SK-N-SH (cell line): Measurements from ENCODE around the gene GXYLT2. TPM values are rescaled to one million over a fixed set of nuclear protein-coding genes. Genes with fewer than 3 reads are reported as not detected.

ENCODE experiments used
- CTCF ChIA-PET: fragments of 300-600, 350-600 bp; formaldehyde crosslinking; extraction: SDS; loops from one replicate; lab custom pipeline; 2021; lab: Yijun Ruan, JAX
- POLR2A ChIA-PET: fragments of 350-600 bp; sonication (Branson Sonifier 250); formaldehyde crosslinking; extraction: SDS; loops from one replicate; lab custom pipeline; 2020; ENCODE audit warnings: antibody characterized with exemption, inconsistent platforms; lab: Yijun Ruan, JAX
- DNase-seq: peaks from one replicate; pipeline ENCODE4 v3.0.0; 2012
- H2AFZ ChIP-seq: fragments of 200-600 bp; sonication (generic); 2 replicates; pipeline ENCODE4 v1.8.1; 2016; ENCODE audit warnings: antibody characterized with exemption, mild to moderate bottlenecking, low read depth
- H3F3A ChIP-seq: fragments of 200-600 bp; sonication (generic); replicated peaks from 2 replicates; pipeline ENCODE3; 2016; ENCODE audit warnings: antibody characterized with exemption, mild to moderate bottlenecking; ENCODE audit not compliant: insufficient read depth
- H3K27ac ChIP-seq, 2 experiments: fragments of 200-500 bp in 1 of 2; fragments of 200-600 bp in 1 of 2; sonication (Bioruptor generic) in 1 of 2; sonication (generic), shearing (Covaris generic) in 1 of 2; 2 replicates each; pipeline versions ENCODE4 v1.5.1 to v1.6.1; 2014 to 2016; ENCODE audit warnings: low read depth in 2 of 2, inconsistent platforms in 1 of 2, low read length in 1 of 2, mild to moderate bottlenecking in 1 of 2, mixed read lengths in 1 of 2
- H3K27me3 ChIP-seq: fragments of 200-600 bp; sonication (generic), shearing (Covaris generic); 2 replicates; pipeline ENCODE4 v1.6.1; 2016; ENCODE audit warnings: mixed run types; ENCODE audit not compliant: insufficient read depth
- H3K36me3 ChIP-seq, 2 experiments: fragments of 200-500 bp in 1 of 2; fragments of 200-600 bp in 1 of 2; sonication (Bioruptor generic) in 1 of 2; sonication (generic) in 1 of 2; replicated peaks in 1 of 2; 2 replicates each; pipeline versions ENCODE3 to v1.5.1; 2014 to 2016; ENCODE audit warnings: low read length in 1 of 2, mild to moderate bottlenecking in 1 of 2; ENCODE audit not compliant: insufficient read depth in 2 of 2, control insufficient read depth in 1 of 2
- H3K4me1 ChIP-seq, 2 experiments: fragments of 200-500 bp in 1 of 2; fragments of 200-600 bp in 1 of 2; sonication (Bioruptor generic) in 1 of 2; sonication (generic), shearing (Covaris generic) in 1 of 2; 2 replicates each; pipeline versions ENCODE4 v1.5.1 to v1.6.1; 2014 to 2016; ENCODE audit warnings: low read depth in 1 of 2, low read length in 1 of 2, mixed run types in 1 of 2; ENCODE audit not compliant: insufficient read depth in 2 of 2, control insufficient read depth in 1 of 2
- H3K4me2 ChIP-seq: fragments of 200-600 bp; sonication (generic), shearing (Covaris generic); 2 replicates; pipeline ENCODE4 v1.6.1; 2017; ENCODE audit warnings: mixed run types
- H3K4me3 ChIP-seq, 2 experiments: fragments of 200-500 bp in 1 of 2; fragments of 200-600 bp in 1 of 2; sonication (Bioruptor generic) in 1 of 2; sonication (generic), shearing (Covaris generic) in 1 of 2; 2 replicates each; pipeline versions ENCODE4 v1.5.1 to v1.8.1; 2014 to 2016; ENCODE audit warnings: low read depth in 2 of 2, inconsistent platforms in 1 of 2, low read length in 1 of 2, mild to moderate bottlenecking in 1 of 2, mixed read lengths in 1 of 2, moderate library complexity in 1 of 2
- H3K79me2 ChIP-seq: fragments of 200-600 bp; sonication (generic); 2 replicates; pipeline ENCODE4 v1.8.1; 2017; ENCODE audit warnings: mild to moderate bottlenecking; ENCODE audit not compliant: insufficient read depth
- H3K9ac ChIP-seq: fragments of 200-600 bp; sonication (generic); 2 replicates; pipeline ENCODE4 v1.6.1; 2017; ENCODE audit warnings: mixed run types
- H3K9me2 ChIP-seq: fragments of 200-600 bp; sonication (generic); 2 replicates; pipeline ENCODE4 v1.6.1; 2017; ENCODE audit warnings: mixed run types
- H3K9me3 ChIP-seq: fragments of 200-600 bp; sonication (generic); 2 replicates; pipeline ENCODE4 v1.6.1; 2017; ENCODE audit warnings: mixed run types, mild to moderate bottlenecking, moderate library complexity
- H4K20me1 ChIP-seq: fragments of 200-600 bp; sonication (generic); 2 replicates; pipeline ENCODE4 v1.6.1; 2017; ENCODE audit warnings: mild to moderate bottlenecking, mixed run types; ENCODE audit not compliant: insufficient read depth
- CHD2 ChIP-seq: fragments of 150-350 bp; IDR thresholded peaks from 2 replicates; pipeline ENCODE4 v1.6.1; 2018; ENCODE audit warnings: low read length; ENCODE audit not compliant: partially characterized antibody
- CTCF ChIP-seq: fragments of 200-600 bp; sonication (generic); IDR thresholded peaks from 2 replicates; pipeline ENCODE4 v1.6.1; 2017; ENCODE audit warnings: antibody characterized with exemption, mild to moderate bottlenecking, moderate library complexity
- ELF1 ChIP-seq: IDR thresholded peaks from 2 replicates; pipeline ENCODE4 v1.4.0; 2012
- EZH2phosphoT487 ChIP-seq: fragments of 200-600 bp; sonication (generic); IDR thresholded peaks from 2 replicates; pipeline ENCODE4 v1.6.1; 2017; ENCODE audit warnings: low read depth, mixed run types, mild to moderate bottlenecking, antibody characterized with exemption, moderate library complexity, borderline replicate concordance
- FOXJ3 ChIP-seq: sonication (generic); formaldehyde crosslinking; IDR thresholded peaks from 2 replicates; pipeline ENCODE4 v1.5.1; 2020; ENCODE audit warnings: mild to moderate bottlenecking, missing genetic modification reagents
- GABPA ChIP-seq: IDR thresholded peaks from 2 replicates; pipeline ENCODE4 v1.4.0; 2012; ENCODE audit warnings: low read depth, mild to moderate bottlenecking
- GATA2 ChIP-seq: sonication (generic); formaldehyde crosslinking; IDR thresholded peaks from 2 replicates; pipeline ENCODE4 v1.5.0; 2020; ENCODE audit warnings: mild to moderate bottlenecking, missing genetic modification reagents
- MAX ChIP-seq: IDR thresholded peaks from 2 replicates; pipeline ENCODE4 v1.4.0; 2012; ENCODE audit warnings: low read depth
- PBX3 ChIP-seq: IDR thresholded peaks from 2 replicates; pipeline ENCODE4; 2012
- RCOR1 ChIP-seq: fragments of 150-350 bp; IDR thresholded peaks from 2 replicates; pipeline ENCODE4 v1.6.1; 2017; ENCODE audit warnings: antibody characterized with exemption, low read length
- REST ChIP-seq: IDR thresholded peaks from 2 replicates; pipeline ENCODE4 v1.6.1; 2012; ENCODE audit warnings: mild to moderate bottlenecking, low read depth, low read length, moderate library complexity
- SMC3 ChIP-seq: IDR thresholded peaks from 2 replicates; pipeline ENCODE4 v1.6.1; 2012; ENCODE audit warnings: low read depth, low read length, improper control_type of control experiment
- TEAD4 ChIP-seq: IDR thresholded peaks from 2 replicates; pipeline ENCODE4 v1.4.0; 2012; ENCODE audit warnings: mild to moderate bottlenecking, borderline replicate concordance; ENCODE audit not compliant: insufficient read depth
- WGBS: methylation state at CpG from one replicate; pipeline ENCODE4 v1.1.6; 2017; ENCODE audit warnings: low lambda C conversion rate; 5-methylcytosine and 5-hydroxymethylcytosine counted together
- polyA plus RNA-seq, 3 experiments: library from polyadenylated mRNA; depleted of rRNA; stranded (reverse); fragments of >200 nt; gene quantifications; 2 replicates each; pipeline ENCODE4 v1.2.3, GENCODE V29; 2012

Gene GXYLT2
- polyA plus RNA-seq, 1 of the 3 experiments (the other 2 are of a cell fraction): 9.1 TPM

- no peak for DNase-seq
- CTCF ChIA-PET: interaction anchor here (2.8 kb wide), 1 partner anchor 60 kb away, joined by 12 read pairs; no protein-coding TSS in a partner anchor
Measured at GRCh38 chr3:72996121-72996472, 108.3 kb downstream of the GXYLT2 start.

GRCh38 chr3:72996473-72997333 lies 108.9 kb downstream of the GXYLT2 start, which contains the start of gene PPP4R2:
Gene PPP4R2 (plus strand): TSS chr3:72996811. CDS start chr3:72997038, 227 bp downstream.
- Histone ChIP-seq H3K9me2 (no peaks in the 10 kb centered on the region), H3K4me3 (peak within 1 kb of the TSS; percentile 78 to 83), H4K20me1 (peaks cover 44% of the 10 kb centered on the region), H3K27me3 (no peaks in the 10 kb centered on the region), H3K27ac (peak within 1 kb of the TSS; percentile 90 to 92), H3F3A (peaks cover 7% of the 10 kb centered on the region), H3K36me3 (peaks cover 17 to 29% of the 10 kb centered on the region in 2 experiments), H3K4me2 (peak within 1 kb of the TSS; percentile 84), H3K4me1 (peaks cover 3 to 11% of the 10 kb centered on the region in 2 experiments; a peak in 2 of 4 replicates), H3K79me2 (peaks cover 48% of the 10 kb centered on the region), H3K9ac (peak within 1 kb of the TSS; percentile 83), H3K9me3 (no peaks in the 10 kb centered on the region), H2AFZ (peak within 1 kb of the TSS; percentile 99)
- POLR2A ChIA-PET: interaction anchor here (1.0 kb wide), 2 partner anchors 9 to 15 kb away, joined by 3 to 5 read pairs; no protein-coding TSS in a partner anchor
- 20% methylated on average over 5 of the region's 75 CpGs for WGBS
- CTCF ChIA-PET: interaction anchor here (1.0 to 2.8 kb wide), 8 partner anchors 11 to 146 kb away, joined by 3 to 14 read pairs (median 4); no protein-coding TSS in a partner anchor
- DNase-seq: peak; percentile 94
- no peak for TF ChIP-seq TEAD4
- peak; percentile 90 for TF ChIP-seq MAX
- TF ChIP-seq FOXJ3: no peak
- TF ChIP-seq SMC3: no peak
- TF ChIP-seq REST: 0 out of 2 replicates have a peak, but pooled peaks have one; percentile 7
- TF ChIP-seq GATA2 (CRISPR knock-in tag): no peak
- no peak for TF ChIP-seq EZH2phosphoT487
- no peak for TF ChIP-seq ELF1
- 0 out of 2 replicates have a peak, but pooled peaks have one; percentile 0 for TF ChIP-seq RCOR1
- no peak for TF ChIP-seq PBX3
- no peak for TF ChIP-seq GABPA
- no peak; the same call in 1 of the 2 replicates for TF ChIP-seq CTCF

More at GRCh38 chr3:72996121-72996472, 108.3 kb downstream of the GXYLT2 start:
- 89% methylated on average over 20 of the region's 20 CpGs for WGBS
- no peaks in the 10 kb centered on the region for H3K27me3 ChIP-seq
- H3K9me3 ChIP-seq: no peaks in the 10 kb centered on the region
- POLR2A ChIA-PET: interaction anchor here (1.0 kb wide), 1 partner anchor 15 kb away, joined by 3 read pairs; no protein-coding TSS in a partner anchor
- H3K4me2 ChIP-seq: peak overlapping the region; percentile 84
- H3K36me3 ChIP-seq: peaks cover 17 to 23% of the 10 kb centered on the region in 2 experiments
- peak overlapping the region; percentile 78 to 83 for H3K4me3 ChIP-seq
- H3K27ac ChIP-seq: peak overlapping the region; percentile 83 to 90
- H4K20me1 ChIP-seq: peaks cover 38% of the 10 kb centered on the region
- H3K9ac ChIP-seq: peak overlapping the region; percentile 83; the same call in 1 of the 2 replicates
- H3K9me2 ChIP-seq: no peaks in the 10 kb centered on the region
- peaks cover 42% of the 10 kb centered on the region for H3K79me2 ChIP-seq
- H2AFZ ChIP-seq: peak overlapping the region; percentile 99
- TF ChIP-seq CHD2: no peak
- TF ChIP-seq PBX3: no peak
- peaks cover 3 to 11% of the 10 kb centered on the region in 2 experiments; a peak in 2 of 4 replicates for H3K4me1 ChIP-seq
- peaks cover 7% of the 10 kb centered on the region for H3F3A ChIP-seq
